Limb (tissue), 2 donors: Measurements from ENCODE around the gene FAM222B.
"Not testable (repeated sequence)": the region's sequence is repeated elsewhere in the genome, so short reads cannot be mapped to it uniquely, and the experiment has no call there.

ENCODE experiments used
- DNase-seq, 2 donors: peaks; one replicate each; pipeline ENCODE4 v3.0.0-alpha.2; 2016; ENCODE audit errors: extremely low spot score in 2 of 2

Gene FAM222B

DNA sequence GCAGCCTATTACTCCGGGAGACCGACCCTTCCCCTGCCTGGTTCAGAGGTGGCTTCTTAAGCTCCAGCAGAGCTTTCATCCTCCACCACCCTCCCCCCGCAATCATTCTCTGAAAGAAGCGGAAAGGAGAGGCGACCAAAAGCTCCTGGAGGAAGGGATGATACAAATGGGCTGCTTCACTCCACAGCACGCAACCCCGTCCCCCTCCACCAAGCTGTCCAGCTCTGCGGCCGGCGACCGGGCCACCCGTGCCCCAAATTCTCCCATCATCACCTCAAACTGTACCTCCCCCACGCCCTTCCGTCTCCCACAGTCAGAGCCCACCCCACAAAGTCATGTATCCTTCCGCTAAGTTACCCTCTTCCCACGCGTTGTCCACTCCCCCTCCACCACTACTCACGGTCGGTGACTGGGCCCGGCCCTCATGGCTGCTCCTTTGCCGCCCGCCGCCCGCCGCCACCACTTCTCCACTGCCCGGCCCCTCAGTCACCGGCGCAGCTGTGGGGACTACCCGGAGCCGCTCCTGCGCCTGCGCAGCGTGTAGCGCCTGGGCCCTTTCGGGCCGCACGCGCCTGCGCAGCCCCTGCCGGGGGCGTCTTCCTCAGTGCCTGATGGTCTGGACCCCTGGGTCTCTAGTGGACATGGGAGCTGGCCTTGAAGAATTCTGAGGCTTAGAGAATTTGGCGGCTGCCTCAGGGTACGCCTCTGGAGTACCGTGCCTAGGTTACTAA is at the start of gene FAM222B:
FAM222B (minus strand) TSS at position 509 of the 731 bp plus-strand sequence. CDS start 76,123 bp downstream, outside the sequence.
- peak; percentile 90 to 91 for DNase-seq

DNA sequence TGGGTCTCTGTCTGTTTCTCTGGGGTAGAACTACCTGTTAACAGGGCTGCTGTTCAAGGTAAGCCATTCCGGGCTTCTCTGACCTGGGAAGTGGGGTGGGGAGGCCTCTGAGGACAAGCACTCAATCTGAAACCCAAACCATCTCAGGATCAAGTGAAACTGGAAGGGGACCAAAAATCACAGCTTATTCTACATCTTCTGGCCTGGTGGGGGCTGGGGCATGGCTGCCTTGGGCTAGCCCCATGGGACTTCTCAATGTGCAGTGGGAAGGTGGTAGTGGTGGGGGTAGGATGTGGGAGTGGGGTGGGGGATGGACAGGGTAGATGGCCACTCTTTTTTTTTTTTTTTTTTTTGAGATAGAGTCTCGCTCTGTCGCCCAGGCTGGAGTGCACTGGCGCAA is 49.4 kb upstream of the FAM222B start:
- DNase-seq, result no peak

DNA sequence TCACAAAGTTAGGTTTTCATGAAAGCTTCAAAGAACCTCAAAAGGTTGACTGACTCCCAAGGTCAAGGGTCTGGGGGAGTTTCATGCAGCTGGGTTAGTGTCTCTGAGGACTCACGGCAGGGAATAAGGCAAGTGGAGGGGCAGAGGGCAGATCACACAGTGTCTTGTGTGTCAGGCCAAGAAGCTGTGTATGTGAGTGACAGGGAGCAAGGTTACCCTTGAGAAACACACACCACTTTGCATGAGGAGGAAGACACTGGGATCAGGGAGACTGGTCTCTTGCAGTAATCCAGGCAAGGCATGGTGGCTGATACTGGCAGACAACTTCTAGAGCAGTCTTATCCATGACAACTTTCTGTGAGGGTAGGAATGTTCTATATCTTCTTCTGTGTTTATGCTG is 48.6 kb upstream of the FAM222B start:
- DNase-seq, result no peak

- no peak for DNase-seq
These were observed 47.4 kb upstream of the FAM222B start for GRCh38 chr17:28889996-28890395.

DNA sequence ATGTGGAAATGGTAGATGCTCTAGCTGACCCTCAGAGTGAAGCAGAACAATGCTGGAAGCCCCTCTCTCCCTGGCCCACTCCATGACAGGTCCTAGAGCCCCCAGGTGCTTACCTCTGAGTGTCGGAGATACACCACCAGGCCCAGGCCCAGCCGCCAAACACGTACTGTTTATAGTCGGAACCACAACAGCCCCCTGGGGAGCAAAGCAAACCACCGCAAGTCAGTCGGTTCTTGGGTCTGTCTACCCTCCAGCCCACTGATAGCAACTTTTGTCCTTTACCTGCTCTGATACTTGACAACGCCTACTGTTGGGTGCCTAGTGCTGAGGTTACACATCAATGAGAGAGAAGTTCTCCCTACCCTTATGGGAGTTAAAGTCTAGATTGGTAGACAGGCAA is 46.2 kb upstream of the FAM222B start:
- DNase-seq, result no peak

DNA sequence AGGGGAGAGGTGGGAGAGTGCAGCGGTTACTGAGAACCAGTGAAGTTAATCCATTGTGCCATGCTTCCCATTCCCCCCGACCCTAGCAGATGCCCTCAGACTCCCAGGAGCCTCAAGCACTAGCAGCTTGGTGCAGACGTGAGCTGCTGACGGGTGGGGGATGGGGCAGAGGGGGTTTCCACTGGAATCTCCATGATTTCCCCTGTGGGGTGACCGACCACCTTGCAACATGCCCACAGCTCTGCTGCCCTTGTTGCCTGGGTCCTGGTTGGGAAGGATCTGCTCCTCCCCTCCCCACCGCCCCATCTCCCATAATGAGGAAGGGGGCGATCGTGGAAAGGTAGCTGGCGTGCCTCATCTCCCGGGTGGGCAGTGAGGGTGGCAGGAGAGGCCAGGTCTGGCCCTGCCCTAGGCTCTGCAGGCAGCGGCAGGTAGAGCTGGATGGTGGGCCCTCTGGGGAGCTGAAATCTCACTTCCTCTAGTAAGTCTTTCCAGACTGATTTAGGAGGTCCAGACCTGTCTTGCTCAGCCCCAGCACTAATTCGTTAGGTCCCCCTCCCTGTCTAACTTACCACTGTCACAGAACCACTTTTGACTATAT is 45.4 kb upstream of the FAM222B start:
- DNase-seq, result no peak

DNA sequence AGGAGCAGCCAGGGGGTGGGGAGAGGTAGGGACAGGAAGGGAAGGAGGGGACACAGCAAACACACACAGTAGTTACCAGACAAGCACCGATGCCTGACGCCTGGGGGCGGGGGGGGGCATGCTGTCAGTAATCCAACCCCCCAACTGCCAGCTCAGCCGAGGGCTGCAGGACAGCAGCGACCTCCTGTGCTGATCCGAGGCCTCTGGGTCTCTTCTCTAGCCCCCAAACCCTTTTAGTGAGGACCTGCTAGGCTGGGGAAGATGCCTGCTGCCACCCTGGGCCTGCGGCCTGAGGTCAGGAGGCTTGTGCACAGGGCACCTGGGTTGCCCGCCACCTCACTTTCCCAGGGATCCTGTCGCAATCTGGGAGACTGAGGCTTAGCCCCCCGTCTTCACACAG is 43.4 kb upstream of the FAM222B start:
- no peak for DNase-seq

GRCh38 chr17:28885363-28885762 is 42.8 kb upstream of the FAM222B start:
- no peak for DNase-seq

DNA sequence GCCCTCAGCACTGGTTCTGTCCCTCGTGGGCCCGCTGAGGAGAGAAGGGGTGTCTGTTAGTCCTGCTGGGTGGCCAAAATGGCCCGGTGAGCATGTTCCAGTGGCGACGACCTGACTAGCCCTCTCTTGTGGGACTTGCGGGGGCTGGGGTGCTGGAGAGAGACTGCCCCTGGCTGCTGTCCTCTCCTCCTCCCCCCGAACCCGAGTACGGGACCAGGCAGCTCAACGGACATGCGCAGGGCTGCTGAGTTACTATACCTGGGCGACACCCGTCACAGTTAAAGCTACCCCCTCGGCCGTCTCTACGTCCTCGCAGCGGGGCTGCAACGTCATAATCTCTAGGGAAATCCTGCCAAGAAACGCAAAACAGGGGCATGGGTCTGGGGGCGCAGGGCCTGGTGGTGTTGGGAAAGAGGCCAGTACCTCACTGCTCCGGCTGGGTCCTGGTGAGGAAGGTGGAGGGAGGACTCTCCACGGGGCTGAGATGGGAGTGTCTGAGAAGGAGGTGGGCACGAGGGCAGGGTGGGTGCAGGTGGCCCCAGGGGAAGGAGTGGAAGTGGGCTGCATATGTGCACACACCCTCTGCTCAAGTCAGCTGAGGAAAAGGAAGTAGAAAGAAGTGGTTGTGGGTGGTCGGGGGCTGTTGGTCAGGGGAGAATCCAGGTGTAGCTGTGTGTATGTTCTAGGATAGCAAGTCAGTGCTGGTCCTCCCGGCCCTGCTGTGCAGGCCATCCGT is 41.5 kb upstream of the FAM222B start:
- no peak for DNase-seq

GRCh38 chr17:28882154-28882895 is 39.7 kb upstream of the FAM222B start:
- DNase-seq, result no peak

DNA sequence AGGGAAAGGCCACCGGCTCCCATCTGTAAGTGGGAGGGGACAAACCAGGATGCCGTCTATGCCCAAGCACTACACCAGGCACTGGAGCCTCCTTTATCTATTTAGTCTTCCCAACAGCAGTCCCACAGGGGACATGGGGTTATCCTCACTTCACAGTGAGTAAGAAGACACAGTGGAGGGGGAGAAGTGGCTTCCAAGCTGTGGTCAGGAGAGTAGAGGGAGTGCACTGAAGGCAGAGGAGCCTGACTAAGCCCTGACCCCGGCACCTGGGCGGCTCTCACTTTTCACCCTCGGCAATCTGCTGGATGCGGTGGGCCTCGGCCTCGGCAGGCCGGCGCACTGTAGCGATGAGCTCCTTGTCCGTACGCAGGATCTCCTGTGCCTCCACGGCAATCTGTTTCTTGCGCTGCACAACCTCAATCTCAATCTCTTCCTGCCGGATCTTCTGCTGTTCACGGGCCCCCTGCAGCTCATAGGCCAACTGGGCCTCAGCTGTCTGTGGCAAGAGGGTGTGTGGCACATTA is 39.0 kb upstream of the FAM222B start:
- no peak for DNase-seq

DNA sequence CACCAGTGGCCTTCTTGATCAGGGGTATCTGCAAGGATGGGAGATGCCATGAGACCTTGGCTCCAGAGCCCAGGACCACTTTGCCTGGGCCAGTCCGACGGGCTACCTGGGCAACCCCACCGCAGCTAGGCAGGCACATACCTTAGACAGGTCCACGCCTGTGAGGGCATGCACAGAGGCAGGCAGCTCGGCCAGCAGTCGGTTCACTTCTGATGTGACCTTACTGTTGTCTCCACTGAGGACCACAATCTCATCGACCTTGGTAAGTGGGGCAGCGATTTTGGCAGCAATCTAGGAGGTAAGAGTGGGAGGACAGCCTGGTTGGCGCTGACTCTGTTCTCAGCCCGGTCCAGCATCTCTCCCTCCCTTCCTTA is 38.0 kb upstream of the FAM222B start:
- no peak for DNase-seq

DNA sequence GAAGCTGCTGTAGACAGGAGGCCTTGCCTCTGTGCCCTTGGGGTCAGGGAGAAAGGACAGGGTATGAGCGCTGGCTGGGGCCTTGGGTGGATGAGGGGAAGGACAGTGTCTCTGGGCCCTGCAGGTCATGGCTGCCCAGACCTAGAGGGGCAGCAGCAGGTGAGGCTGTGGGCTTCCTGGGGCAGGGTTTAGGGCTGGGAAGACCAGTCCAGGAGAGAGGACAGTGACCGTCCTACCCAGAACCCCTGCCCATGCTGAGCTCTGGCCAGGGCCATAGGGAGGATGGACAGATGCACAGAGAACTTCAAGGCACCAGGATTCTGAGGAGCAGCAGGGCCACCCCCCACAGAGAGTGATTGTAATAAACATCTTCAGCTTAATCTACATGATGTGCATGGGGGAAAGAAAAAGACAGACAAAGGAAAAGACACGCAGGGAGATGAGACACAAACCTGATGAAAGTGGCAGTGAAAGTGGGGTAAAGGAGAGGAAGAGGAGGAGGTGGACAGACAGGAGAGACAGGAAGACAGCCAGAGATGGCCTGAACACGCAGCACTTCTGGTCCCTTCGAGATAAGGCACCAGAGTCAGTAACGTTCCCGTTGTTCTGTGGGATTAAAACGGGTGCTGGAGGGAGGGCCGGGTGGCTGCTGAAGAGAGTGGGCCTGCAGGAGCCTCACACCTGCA is 37.4 kb upstream of the FAM222B start:
- no peak for DNase-seq

- DNase-seq, result no peak
These were observed 36.4 kb upstream of the FAM222B start for GRCh38 chr17:28878981-28879380.

DNA sequence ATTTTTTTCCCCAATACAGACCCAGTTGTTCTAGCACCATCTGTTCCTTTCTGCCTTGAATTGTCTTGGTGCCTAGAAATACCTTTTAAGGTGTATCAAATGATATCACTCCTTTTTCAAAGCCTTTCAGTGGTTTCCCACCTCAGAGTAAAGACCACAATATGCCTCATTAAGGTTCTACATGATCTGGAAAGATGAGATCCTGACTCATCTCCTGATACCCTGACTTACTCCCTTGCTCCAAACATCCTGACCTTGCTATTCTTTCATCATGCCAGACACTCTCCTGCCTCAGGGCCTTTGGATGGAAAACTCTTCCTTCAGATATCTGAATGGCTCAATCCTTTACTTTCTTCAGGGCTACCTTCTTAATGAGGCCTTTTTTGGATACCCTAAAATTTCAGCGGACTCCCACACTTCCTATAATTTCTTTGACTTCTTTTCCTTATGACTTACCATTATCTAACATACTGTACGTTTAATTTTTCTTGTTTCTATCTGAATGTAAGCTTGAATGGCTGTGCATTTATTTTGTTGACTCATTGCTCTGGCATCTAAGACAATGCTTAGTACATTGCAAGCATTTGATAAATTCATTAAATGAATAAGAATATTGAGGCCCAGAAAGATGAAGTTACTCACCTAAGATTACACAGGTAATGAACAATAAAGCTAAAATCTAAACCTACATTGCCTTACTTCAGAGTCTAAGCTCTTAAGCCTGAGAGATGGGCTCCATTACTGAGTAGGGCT is 35.7 kb upstream of the FAM222B start:
- DNase-seq, result no peak

DNA sequence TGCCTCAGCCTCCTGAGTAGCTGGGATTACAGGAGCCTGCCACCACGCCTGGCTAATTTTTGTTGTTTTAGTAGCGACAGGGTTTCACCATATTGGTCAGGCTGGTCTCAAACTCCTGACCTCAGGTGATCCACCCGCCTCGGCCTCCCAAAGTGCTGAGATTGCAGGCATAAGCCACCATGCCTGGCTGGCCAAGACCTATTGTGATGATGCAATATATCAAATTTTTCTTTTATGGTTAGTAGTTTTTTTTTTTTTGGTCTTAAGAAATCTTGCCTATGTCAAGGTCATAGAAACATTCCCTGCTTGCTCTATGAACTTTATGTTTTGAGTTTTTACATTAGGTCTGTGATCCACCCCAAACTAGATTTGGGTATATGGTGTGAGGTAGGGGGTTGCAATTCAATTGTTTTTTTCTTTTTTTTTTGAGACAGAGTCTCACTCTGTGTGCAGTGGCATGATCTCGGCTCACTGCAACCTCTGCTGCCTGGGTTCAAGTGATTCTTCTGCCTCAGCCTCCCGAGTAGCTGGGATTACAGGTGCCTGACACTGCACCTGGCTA is 34.6 kb upstream of the FAM222B start:
- DNase-seq, result not testable (repeated sequence)

GRCh38 chr17:28875848-28876550 is 33.4 kb upstream of the FAM222B start:
- DNase-seq, result no peak

- DNase-seq, result no peak
These were observed 32.2 kb upstream of the FAM222B start for GRCh38 chr17:28874750-28875149.

- DNase-seq, result no peak
These were observed 31.2 kb upstream of the FAM222B start for GRCh38 chr17:28873839-28874238.
